Activated CD8-positive, alpha-beta memory T cell treated with anti-CD3 and anti-CD28 coated beads, Interleukin-2, amount 50 U/mL, for 4 hours (primary cell): ENCODE measurements around the gene CSAG1.
"Not testable (repeated sequence)": the region's sequence is repeated elsewhere in the genome, so short reads cannot be mapped to it uniquely, and the experiment has no call there.

ENCODE experiments used
- DNase-seq: peaks from one replicate; pipeline ENCODE4 v3.0.0-alpha.2; 2020

Gene CSAG1

DNA sequence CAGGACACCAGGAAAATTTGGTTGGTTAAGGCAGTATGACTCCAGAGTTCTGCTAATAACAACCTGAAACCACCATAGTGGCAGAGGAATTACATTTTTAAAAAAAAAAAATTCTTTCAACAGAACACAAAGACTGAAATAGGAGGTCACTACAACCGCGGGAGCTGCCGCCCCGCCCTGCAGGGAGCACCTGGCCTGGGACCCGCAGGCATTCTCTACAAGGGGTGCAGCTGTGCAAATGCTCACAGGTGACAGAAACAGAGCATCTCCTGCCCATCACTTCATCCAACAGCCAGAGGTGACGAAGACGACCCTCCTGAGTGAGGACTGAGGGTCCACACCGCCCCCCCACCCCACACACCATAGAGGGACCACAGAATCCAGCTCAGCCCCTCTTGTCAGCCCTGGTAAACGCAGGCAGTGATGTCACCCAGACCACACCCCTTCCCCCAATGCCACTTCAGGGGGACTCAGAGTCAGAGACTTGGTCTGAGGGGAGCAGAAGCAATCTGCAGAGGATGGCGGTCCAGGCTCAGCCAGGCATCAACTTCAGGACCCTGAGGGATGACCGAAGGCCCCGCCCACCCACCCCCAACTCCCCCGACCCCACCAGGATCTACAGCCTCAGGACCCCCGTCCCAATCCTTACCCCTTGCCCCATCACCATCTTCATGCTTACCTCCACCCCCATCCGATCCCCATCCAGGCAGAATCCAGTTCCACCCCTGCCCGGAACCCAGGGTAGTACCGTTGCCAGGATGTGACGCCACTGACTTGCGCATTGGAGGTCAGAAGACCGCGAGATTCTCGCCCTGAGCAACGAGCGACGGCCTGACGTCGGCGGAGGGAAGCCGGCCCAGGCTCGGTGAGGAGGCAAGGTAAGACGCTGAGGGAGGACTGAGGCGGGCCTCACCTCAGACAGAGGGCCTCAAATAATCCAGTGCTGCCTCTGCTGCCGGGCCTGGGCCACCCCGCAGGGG lies 35.3 kb downstream of the CSAG1 start, which contains the start of gene MAGEA3:
MAGEA3 (plus strand) TSS at position 843 of the 980 bp plus-strand sequence. CDS start 2,039 bp downstream, outside the sequence.
- not testable (repeated sequence) for DNase-seq

DNA sequence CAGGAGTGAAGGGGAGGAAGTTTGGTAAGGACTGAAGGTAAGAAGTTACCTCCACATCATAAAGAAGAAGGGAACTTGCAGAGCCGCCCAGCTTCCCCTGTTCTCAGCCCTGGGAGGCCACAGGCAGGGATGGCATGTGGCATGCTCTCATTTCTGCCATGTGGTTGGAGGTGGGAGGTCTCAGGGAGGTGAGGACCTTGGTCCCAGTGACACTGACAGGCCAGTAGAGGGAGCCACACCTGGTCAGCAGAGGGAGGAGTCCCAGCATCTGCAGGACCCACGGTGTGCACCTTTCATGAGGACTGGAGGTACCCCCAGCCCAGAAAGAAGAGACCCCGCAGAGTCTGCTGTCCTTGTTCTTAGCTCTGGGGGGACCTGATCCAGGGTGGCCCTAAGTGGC lies 52.5 kb downstream of the CSAG1 start:
- not testable (repeated sequence) for DNase-seq
